GM19463 (cell line): ENCODE results near the gene KLHL21.

Experiments used
- ATAC-seq: cut with Tn5 transposase; IDR thresholded peaks from one replicate; pipeline ENCODE4 v1.9.1; 2021; ENCODE audit warnings: mild to moderate bottlenecking, moderate library complexity; ENCODE audit not compliant: unreplicated experiment

The KLHL21 gene

GRCh38 chr1:6557597-6557996 lies 45.1 kb downstream of the KLHL21 start:
- no peak for ATAC-seq

- no peak for ATAC-seq
Observed at GRCh38 chr1:6554907-6555778, 47.5 kb downstream of the KLHL21 start, which contains the start of gene TAS1R1. TAS1R1 (plus strand) TSS chr1:6555307; CDS start chr1:6555374, 67 bp downstream.

GRCh38 chr1:6554031-6554906 lies 48.4 kb downstream of the KLHL21 start, which contains the start of gene NOL9:
NOL9 (minus strand) TSS chr1:6554513; CDS start chr1:6554502, 11 bp downstream.
- ATAC-seq = peak; percentile 86

GRCh38 chr1:6547301-6547700 lies 55.4 kb downstream of the KLHL21 start:
- no peak for ATAC-seq

- no peak for ATAC-seq
Observed at GRCh38 chr1:6546326-6546725, 56.3 kb downstream of the KLHL21 start.

GRCh38 chr1:6545276-6546112 lies 57.2 kb downstream of the KLHL21 start:
- ATAC-seq = no peak

- ATAC-seq = no peak
Observed at GRCh38 chr1:6544831-6545230, 57.8 kb downstream of the KLHL21 start.
